GM12878 (cell line): ENCODE results near the gene RANBP3. TPM values are rescaled to one million over a fixed set of nuclear protein-coding genes. Genes with fewer than 3 reads are reported as not detected.

Experiments
- ATAC-seq: fragments of 200-7000 bp; cut with Tn5 transposase; 3 replicates; pipeline ENCODE4 v1.9.1; 2020; ENCODE audit warnings: mild to moderate bottlenecking, moderate library complexity
- BruUV-seq: library from RNA; stranded (reverse); fragments of 400-500 nt; replicated peaks from 2 replicates; lab custom pipeline; 2021; lab: Mats Ljungman, UMichigan
- CTCF ChIA-PET: fragments of 300-600 bp; sonication (Branson Sonifier 250); formaldehyde crosslinking; extraction: SDS; loops from one replicate; lab custom pipeline; 2021; ENCODE audit warnings: inconsistent platforms; lab: Yijun Ruan, JAX
- POLR2A ChIA-PET: fragments of 350-600 bp; formaldehyde crosslinking; extraction: SDS; loops from one replicate; lab custom pipeline; 2021; ENCODE audit warnings: inconsistent platforms; lab: Charles Lee
- RAD21 ChIA-PET: fragments of 300-600 bp; sonication (Branson Sonifier 250); formaldehyde crosslinking; loops from one replicate; lab custom pipeline; 2023; ENCODE audit warnings: antibody characterized with exemption; ENCODE audit not compliant: unreplicated experiment; lab: Charles Lee
- SMC1A ChIA-PET: fragments of 300-600 bp; sonication (Branson Sonifier 250); formaldehyde crosslinking; loops from one replicate; lab custom pipeline; 2023; ENCODE audit not compliant: unreplicated experiment, uncharacterized antibody; lab: Charles Lee
- DNase-seq: peaks from one replicate; pipeline ENCODE4 v3.0.0-alpha.2; 2011; ENCODE audit warnings: low read depth, low spot score
- FAIRE-seq: peaks from 3 replicates; lab custom pipeline; 2011; peaks lifted over from hg19 to GRCh38; lab: Jason Lieb, UNC
- H2AFZ ChIP-seq: 2 replicates; pipeline ENCODE4 v1.6.0; 2011; ENCODE audit warnings: low read depth, low read length, control low read depth; ENCODE audit not compliant: control insufficient read depth
- H3K27ac ChIP-seq: 2 replicates; pipeline ENCODE4 v1.5.1; 2011; ENCODE audit warnings: control low read depth; ENCODE audit not compliant: control insufficient read depth, insufficient read depth
- H3K27me3 ChIP-seq, 2 experiments: replicated peaks in 1 of 2; 2 replicates each; pipeline versions ENCODE4 v1.6.0 to v1.6.1; 2011; ENCODE audit warnings: low read length in 1 of 2; ENCODE audit not compliant: control insufficient read depth in 2 of 2, insufficient read depth in 2 of 2
- H3K36me3 ChIP-seq, 2 experiments: 2 replicates each; pipeline ENCODE4 v1.5.1; 2011; ENCODE audit warnings: low read length in 1 of 2; ENCODE audit not compliant: control insufficient read depth in 2 of 2, insufficient read depth in 2 of 2
- H3K4me1 ChIP-seq: 2 replicates; pipeline ENCODE4 v1.6.1; 2011; ENCODE audit warnings: mild to moderate bottlenecking, low read length, moderate library complexity, mixed read lengths; ENCODE audit not compliant: control insufficient read depth, insufficient read depth
- H3K4me2 ChIP-seq: 2 replicates; pipeline ENCODE4 v1.6.0; 2011; ENCODE audit warnings: control low read depth; ENCODE audit not compliant: control insufficient read depth, insufficient read depth
- H3K4me3 ChIP-seq: fragments of 200-600 bp; sonication (generic); 2 replicates; pipeline ENCODE4 v1.5.1; 2016
- H3K79me2 ChIP-seq: 2 replicates; pipeline ENCODE4 v1.6.0; 2011; ENCODE audit warnings: low read length; ENCODE audit not compliant: control insufficient read depth, insufficient read depth
- H3K9ac ChIP-seq: 2 replicates; pipeline ENCODE4 v1.8.0; 2011; ENCODE audit warnings: low read length, control low read depth, mixed read lengths; ENCODE audit not compliant: control insufficient read depth, insufficient read depth
- H3K9me3 ChIP-seq: replicated peaks from 3 replicates; pipeline ENCODE4 v1.5.1; 2011; ENCODE audit warnings: mild to moderate bottlenecking, low read length; ENCODE audit not compliant: control insufficient read depth, insufficient read depth
- H4K20me1 ChIP-seq: 2 replicates; pipeline ENCODE4 v1.6.0; 2011; ENCODE audit not compliant: control insufficient read depth, insufficient read depth
- CEBPB ChIP-seq, 2 experiments: fragments of 150-350 bp in 1 of 2; IDR thresholded peaks; 2 replicates each; pipeline ENCODE4 v1.6.1; 2012 to 2014; ENCODE audit warnings: low read depth in 2 of 2, low read length in 2 of 2, borderline replicate concordance in 1 of 2, inconsistent platforms in 1 of 2
- EZH2 ChIP-seq: IDR thresholded peaks from 2 replicates; pipeline ENCODE4 v1.6.1; 2012; ENCODE audit warnings: low read depth, mild to moderate bottlenecking, control low read depth, inconsistent platforms, low read length, borderline replicate concordance; ENCODE audit not compliant: control insufficient read depth
- FOXK2 ChIP-seq: fragments of 450-650 bp; IDR thresholded peaks from 2 replicates; pipeline ENCODE4 v1.6.1; 2017; ENCODE audit warnings: mild to moderate bottlenecking, moderate library complexity
- HDAC2 ChIP-seq: fragments of 200-600 bp; sonication (generic); IDR thresholded peaks from 2 replicates; pipeline ENCODE4 v1.6.1; 2017
- IRF4 ChIP-seq: IDR thresholded peaks from 2 replicates; pipeline ENCODE4 v1.6.1; 2011; ENCODE audit warnings: low read depth, low read length
- JUNB ChIP-seq: IDR thresholded peaks from 2 replicates; pipeline ENCODE4 v1.6.1; 2016; ENCODE audit warnings: antibody characterized with exemption, mild to moderate bottlenecking
- KDM1A ChIP-seq: fragments of 200-600 bp; sonication (generic); IDR thresholded peaks from 2 replicates; pipeline ENCODE4 v1.6.1; 2016; ENCODE audit warnings: borderline replicate concordance
- LARP7 ChIP-seq: fragments of 450-650 bp; IDR thresholded peaks from 2 replicates; pipeline ENCODE4 v1.6.1; 2017; ENCODE audit warnings: mild to moderate bottlenecking
- MXI1 ChIP-seq: fragments of 150-350 bp; IDR thresholded peaks from 2 replicates; pipeline ENCODE4 v1.6.1; 2011; ENCODE audit warnings: low read depth, mild to moderate bottlenecking, inconsistent platforms, low read length, improper control_type of control experiment
- MYB ChIP-seq: fragments of 150-350 bp; IDR thresholded peaks from 2 replicates; pipeline ENCODE4 v1.6.1; 2014; ENCODE audit warnings: mild to moderate bottlenecking, low read depth, low read length, borderline replicate concordance
- NR2C2 ChIP-seq: IDR thresholded peaks from 2 replicates; pipeline ENCODE4 v1.6.1; 2011; ENCODE audit warnings: borderline replicate concordance, low read depth; ENCODE audit not compliant: control insufficient read depth, insufficient read length
- POLR2A ChIP-seq: IDR thresholded peaks from 2 replicates; pipeline ENCODE4 v1.6.1; 2011; ENCODE audit warnings: low read depth, mild to moderate bottlenecking, low read length
- SMC3 ChIP-seq: IDR thresholded peaks from 2 replicates; pipeline ENCODE4 v1.6.1; 2011; ENCODE audit warnings: low read length, improper control_type of control experiment, borderline replicate concordance
- ZNF217 ChIP-seq: fragments of 450-650 bp; IDR thresholded peaks from 2 replicates; pipeline ENCODE4 v1.6.1; 2017; ENCODE audit warnings: antibody characterized with exemption, mild to moderate bottlenecking
- ZNF24 ChIP-seq: fragments of 450-650 bp; IDR thresholded peaks from 2 replicates; pipeline ENCODE4 v1.6.1; 2017; ENCODE audit warnings: antibody characterized with exemption, mild to moderate bottlenecking
- ZSCAN29 ChIP-seq: fragments of 450-650 bp; IDR thresholded peaks from 2 replicates; pipeline ENCODE4 v1.6.1; 2017; ENCODE audit warnings: mild to moderate bottlenecking, moderate library complexity
- ZZZ3 ChIP-seq: IDR thresholded peaks from 2 replicates; pipeline ENCODE4 v1.6.1; 2011; ENCODE audit warnings: low read depth; ENCODE audit not compliant: control insufficient read depth, insufficient read length
- WGBS: methylation state at CpG from one replicate; pipeline ENCODE4 v1.1.6; 2016; ENCODE audit warnings: low lambda C conversion rate; ENCODE audit not compliant: insufficient replicate concordance, insufficient coverage; ENCODE audit errors: missing lambda C conversion rate; 5-methylcytosine and 5-hydroxymethylcytosine counted together
- in situ Hi-C: fragments of 300-500 bp; cut with MboI; formaldehyde crosslinking; loops from 9 replicates; pipeline ENCODE4 v1.14.3; 2018; ENCODE audit warnings: mixed read lengths
- intact Hi-C: fragments of 100-400 bp; cut with micrococcal nuclease; formaldehyde crosslinking; loops from one replicate; pipeline ENCODE4 v1.14.2; 2022; ENCODE audit not compliant: unreplicated experiment
- polyA plus RNA-seq, 11 experiments: library from polyadenylated mRNA; depleted of rRNA in 4 of 11; unstranded in 6 of 11; stranded (reverse) in 5 of 11; fragments of >200 nt; fragmentation: Nextera tagmentation in 4 of 11; fragmentation: Illumina TruSeq in 1 of 11; extraction: Ambion mirVana in 4 of 11; extraction: Trizol in 1 of 11; gene quantifications; 1 replicate in 1 of 11; 2 replicates in 10 of 11; pipeline versions ENCODE4 v1.2.1 to v1.2.3, GENCODE V29; 2011 to 2016; ENCODE audit warnings: inconsistent platforms in 2 of 11, missing spikeins in 2 of 11, low read depth in 1 of 11
- total RNA-seq, 4 experiments: library from RNA; depleted of rRNA in 3 of 4; stranded (reverse); fragments of >200 nt in 3 of 4; fragmentation: Illumina TruSeq in 1 of 4; extraction: Trizol in 1 of 4; gene quantifications; 2 replicates each; pipeline versions ENCODE4 v1.2.1 to v1.2.3, GENCODE V29; 2013 to 2021
- TF ChIP-seq, protein P1 (sequence below): fragments of 450-650 bp; IDR thresholded peaks from 2 replicates; pipeline ENCODE4 v1.6.1; 2017; ENCODE audit warnings: mild to moderate bottlenecking
- TF ChIP-seq, protein P2 (sequence below): IDR thresholded peaks from 2 replicates; pipeline ENCODE4 v1.6.1; 2011; ENCODE audit warnings: low read depth, low read length, improper control_type of control experiment, borderline replicate concordance
- TF ChIP-seq, protein P3 (sequence below): IDR thresholded peaks from 2 replicates; pipeline ENCODE4 v1.6.1; 2012; ENCODE audit warnings: low read depth, low read length, improper control_type of control experiment

RANBP3 gene
- total and polyA plus RNA-seq, 10 of the 15 experiments (the other 5 are each of a cell fraction or from before 2014, with no cell fraction given), result 1.1 to 81.6 (median 60.0) TPM

GRCh38 chr19:6011794-6012193 is 33.9 kb upstream of the RANBP3 start:
- Histone ChIP-seq H3K9me3 (no peaks in the 10 kb centered on the region), H3K9ac (no peak overlapping the region), H3K27me3 (no peaks in the 10 kb centered on the region), H3K27ac (no peak overlapping the region), H3K4me1 (no peaks in the 10 kb centered on the region), H3K36me3 (no peaks in the 10 kb centered on the region), H3K4me2 (no peak overlapping the region)
- intact Hi-C loops, result no loop called here
- ATAC-seq (no peak), DNase-seq (no peak), FAIRE-seq (no peak)
- BruUV-seq, result no TSS peak
- ChIA-PET SMC1A (no interaction called here), POLR2A (no interaction called here), CTCF (interaction anchor here (3.1 kb wide), 1 partner anchor 11 kb away, joined by 14 read pairs; no protein-coding TSS in a partner anchor)
- 71% methylated on average over 1 of the region's 1 CpG for WGBS
- in situ Hi-C loops, result no loop called here
- no peak for TF ChIP-seq JUNB
- no peak for TF ChIP-seq CEBPB (IDR thresholded peaks at IDR 0.05; ENCODE audit: borderline replicate concordance in 1 of 2, low read depth in 2 of 2, low read length in 2 of 2)
- no peak for TF ChIP-seq LARP7
- TF ChIP-seq ZZZ3, result no peak
- no peak for TF ChIP-seq ZNF24
- no peak for TF ChIP-seq FOXK2
- TF ChIP-seq KDM1A, result no peak
- no peak for TF ChIP-seq ZSCAN29
- TF ChIP-seq EZH2, result no peak
- TF ChIP-seq IRF4, result no peak
- no peak for TF ChIP-seq MYB
- TF ChIP-seq, protein P1, sequence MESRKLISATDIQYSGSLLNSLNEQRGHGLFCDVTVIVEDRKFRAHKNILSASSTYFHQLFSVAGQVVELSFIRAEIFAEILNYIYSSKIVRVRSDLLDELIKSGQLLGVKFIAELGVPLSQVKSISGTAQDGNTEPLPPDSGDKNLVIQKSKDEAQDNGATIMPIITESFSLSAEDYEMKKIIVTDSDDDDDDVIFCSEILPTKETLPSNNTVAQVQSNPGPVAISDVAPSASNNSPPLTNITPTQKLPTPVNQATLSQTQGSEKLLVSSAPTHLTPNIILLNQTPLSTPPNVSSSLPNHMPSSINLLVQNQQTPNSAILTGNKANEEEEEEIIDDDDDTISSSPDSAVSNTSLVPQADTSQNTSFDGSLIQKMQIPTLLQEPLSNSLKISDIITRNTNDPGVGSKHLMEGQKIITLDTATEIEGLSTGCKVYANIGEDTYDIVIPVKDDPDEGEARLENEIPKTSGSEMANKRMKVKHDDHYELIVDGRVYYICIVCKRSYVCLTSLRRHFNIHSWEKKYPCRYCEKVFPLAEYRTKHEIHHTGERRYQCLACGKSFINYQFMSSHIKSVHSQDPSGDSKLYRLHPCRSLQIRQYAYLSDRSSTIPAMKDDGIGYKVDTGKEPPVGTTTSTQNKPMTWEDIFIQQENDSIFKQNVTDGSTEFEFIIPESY, result no peak
- TF ChIP-seq POLR2A, result no peak
- no peak for TF ChIP-seq SMC3
- TF ChIP-seq, protein P2, sequence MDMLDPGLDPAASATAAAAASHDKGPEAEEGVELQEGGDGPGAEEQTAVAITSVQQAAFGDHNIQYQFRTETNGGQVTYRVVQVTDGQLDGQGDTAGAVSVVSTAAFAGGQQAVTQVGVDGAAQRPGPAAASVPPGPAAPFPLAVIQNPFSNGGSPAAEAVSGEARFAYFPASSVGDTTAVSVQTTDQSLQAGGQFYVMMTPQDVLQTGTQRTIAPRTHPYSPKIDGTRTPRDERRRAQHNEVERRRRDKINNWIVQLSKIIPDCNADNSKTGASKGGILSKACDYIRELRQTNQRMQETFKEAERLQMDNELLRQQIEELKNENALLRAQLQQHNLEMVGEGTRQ, result no peak
- TF ChIP-seq, protein P3, sequence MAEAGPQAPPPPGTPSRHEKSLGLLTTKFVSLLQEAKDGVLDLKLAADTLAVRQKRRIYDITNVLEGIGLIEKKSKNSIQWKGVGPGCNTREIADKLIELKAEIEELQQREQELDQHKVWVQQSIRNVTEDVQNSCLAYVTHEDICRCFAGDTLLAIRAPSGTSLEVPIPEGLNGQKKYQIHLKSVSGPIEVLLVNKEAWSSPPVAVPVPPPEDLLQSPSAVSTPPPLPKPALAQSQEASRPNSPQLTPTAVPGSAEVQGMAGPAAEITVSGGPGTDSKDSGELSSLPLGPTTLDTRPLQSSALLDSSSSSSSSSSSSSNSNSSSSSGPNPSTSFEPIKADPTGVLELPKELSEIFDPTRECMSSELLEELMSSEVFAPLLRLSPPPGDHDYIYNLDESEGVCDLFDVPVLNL, result no peak
- no peak for TF ChIP-seq ZNF217
- TF ChIP-seq MXI1, result no peak
- no peak for TF ChIP-seq NR2C2
- TF ChIP-seq HDAC2, result no peak
- TF ChIP-seq, all 136 proteins: peak for 0
- Histone ChIP-seq H2AFZ (no peak overlapping the region), H3K79me2 (no peaks in the 10 kb centered on the region), H3K4me3 (no peak overlapping the region), H4K20me1 (no peaks in the 10 kb centered on the region)
- RAD21 ChIA-PET, result no interaction called here
